Tibial artery (tissue), 4 donors: ENCODE results near the gene AHI1.

Source experiments
- DNase-seq, 2 donors: peaks; one replicate each; pipeline ENCODE4 v3.0.0-alpha.2; 2019
- H3K27ac ChIP-seq, 2 donors: fragments of 200-600 bp; sonication (generic) in 1 of 2; 1 replicate in 1 of 2; 2 replicates in 1 of 2; pipeline ENCODE4 v1.5.1; 2018 to 2019; ENCODE audit warnings: mild to moderate bottlenecking in 1 of 2
- H3K27me3 ChIP-seq, 2 donors: fragments of 200-600 bp; sonication (generic) in 1 of 2; one replicate each; pipeline versions ENCODE4 v1.5.1 to v1.6.0; 2016 to 2019
- H3K36me3 ChIP-seq, 3 donors: fragments of 200-600 bp; sonication (generic) in 2 of 3; one replicate each; pipeline ENCODE4 v1.5.1; 2016 to 2019; ENCODE audit warnings: mild to moderate bottlenecking in 2 of 3
- H3K4me1 ChIP-seq, 4 donors: fragments of 200-600 bp; sonication (generic) in 2 of 4; 1 replicate in 3 of 4; 2 replicates in 1 of 4; pipeline ENCODE4 v1.5.1; 2016 to 2019
- H3K4me3 ChIP-seq, 2 donors: fragments of 200-600 bp; sonication (generic) in 1 of 2; 1 replicate in 1 of 2; 2 replicates in 1 of 2; pipeline ENCODE4 v1.5.1; 2018 to 2019; ENCODE audit warnings: mild to moderate bottlenecking in 2 of 2
- H3K9me3 ChIP-seq, 3 donors: fragments of 200-600 bp; sonication (generic) in 1 of 3; one replicate each; pipeline ENCODE4 v1.5.1; 2016 to 2019
- intact Hi-C: fragments of 100-400 bp; cut with DNase I; formaldehyde crosslinking; loops from one replicate; pipeline ENCODE4 v1.15.0; 2023; ENCODE audit warnings: low total_unique reads
- TF ChIP-seq, protein P1 (sequence below), 2 experiments: fragments of 200-600 bp in 1 of 2; fragments of 450-650 bp in 1 of 2; IDR thresholded peaks; one replicate each; pipeline ENCODE4 v1.5.1; 2017 to 2019; ENCODE audit warnings: antibody characterized with exemption in 2 of 2, mild to moderate bottlenecking in 1 of 2, moderate library complexity in 1 of 2

Gene AHI1

DNA sequence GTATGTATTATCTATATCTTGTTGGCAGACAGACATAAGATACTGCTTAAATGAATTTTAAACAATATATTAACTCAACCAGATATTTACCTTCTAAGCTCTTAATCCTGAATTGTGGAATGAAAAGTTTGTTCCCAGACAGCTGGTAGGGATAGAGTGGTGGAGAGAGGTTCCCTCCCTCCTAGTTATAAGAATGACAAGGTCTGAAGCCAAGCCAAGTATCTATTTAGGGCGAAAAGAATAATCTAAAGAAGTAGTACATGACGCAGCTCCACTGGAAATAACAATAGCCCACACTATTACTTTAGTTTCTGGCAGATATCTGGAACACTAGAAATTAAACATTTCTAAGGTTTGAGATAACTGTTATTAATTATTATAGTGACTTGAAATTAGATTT lies 104.3 kb downstream of the AHI1 start:
- no peaks in the 10 kb centered on the region for H3K27me3 ChIP-seq
- H3K4me3 ChIP-seq, result no peak overlapping the region
- H3K9me3 ChIP-seq, result no peaks in the 10 kb centered on the region
- H3K36me3 ChIP-seq, result peaks cover 9 to 26% (median 15%) of the 10 kb centered on the region in 3 donors
- no peaks in the 10 kb centered on the region for H3K4me1 ChIP-seq
- TF ChIP-seq, protein P1, sequence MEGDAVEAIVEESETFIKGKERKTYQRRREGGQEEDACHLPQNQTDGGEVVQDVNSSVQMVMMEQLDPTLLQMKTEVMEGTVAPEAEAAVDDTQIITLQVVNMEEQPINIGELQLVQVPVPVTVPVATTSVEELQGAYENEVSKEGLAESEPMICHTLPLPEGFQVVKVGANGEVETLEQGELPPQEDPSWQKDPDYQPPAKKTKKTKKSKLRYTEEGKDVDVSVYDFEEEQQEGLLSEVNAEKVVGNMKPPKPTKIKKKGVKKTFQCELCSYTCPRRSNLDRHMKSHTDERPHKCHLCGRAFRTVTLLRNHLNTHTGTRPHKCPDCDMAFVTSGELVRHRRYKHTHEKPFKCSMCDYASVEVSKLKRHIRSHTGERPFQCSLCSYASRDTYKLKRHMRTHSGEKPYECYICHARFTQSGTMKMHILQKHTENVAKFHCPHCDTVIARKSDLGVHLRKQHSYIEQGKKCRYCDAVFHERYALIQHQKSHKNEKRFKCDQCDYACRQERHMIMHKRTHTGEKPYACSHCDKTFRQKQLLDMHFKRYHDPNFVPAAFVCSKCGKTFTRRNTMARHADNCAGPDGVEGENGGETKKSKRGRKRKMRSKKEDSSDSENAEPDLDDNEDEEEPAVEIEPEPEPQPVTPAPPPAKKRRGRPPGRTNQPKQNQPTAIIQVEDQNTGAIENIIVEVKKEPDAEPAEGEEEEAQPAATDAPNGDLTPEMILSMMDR (IDR thresholded peaks at IDR 0.05), result no peak
- DNase-seq, result no peak
- intact Hi-C loops, result no loop called here
- H3K27ac ChIP-seq, result no peak overlapping the region

DNA sequence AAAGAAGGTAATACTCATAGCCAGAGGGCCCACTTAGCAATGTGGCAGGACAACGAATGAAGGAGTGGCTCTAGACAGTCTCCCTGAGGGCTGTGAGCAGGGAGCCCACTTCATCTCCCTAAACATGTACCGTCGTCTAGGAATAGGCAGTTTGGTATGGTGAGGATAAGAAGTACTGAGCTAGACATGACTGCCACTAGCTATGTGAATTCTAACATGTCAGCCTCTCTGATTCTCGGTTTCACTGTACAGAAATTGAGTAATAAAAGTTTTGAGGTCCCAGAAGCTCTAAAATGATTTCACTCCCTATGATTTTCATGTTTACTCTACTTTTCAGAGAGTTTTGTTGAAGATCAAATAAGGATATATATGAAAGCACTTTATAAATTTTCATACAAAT lies 107.1 kb downstream of the AHI1 start:
- no peaks in the 10 kb centered on the region for H3K4me1 ChIP-seq
- H3K36me3 ChIP-seq, result peaks cover 18 to 26% (median 19%) of the 10 kb centered on the region in 3 donors
- H3K4me3 ChIP-seq, result no peak overlapping the region
- intact Hi-C loops, result no loop called here
- H3K27me3 ChIP-seq, result no peaks in the 10 kb centered on the region
- H3K9me3 ChIP-seq, result no peaks in the 10 kb centered on the region
- no peak for DNase-seq
- H3K27ac ChIP-seq, result no peak overlapping the region
- TF ChIP-seq, protein P1 (IDR thresholded peaks at IDR 0.05), result no peak

DNA sequence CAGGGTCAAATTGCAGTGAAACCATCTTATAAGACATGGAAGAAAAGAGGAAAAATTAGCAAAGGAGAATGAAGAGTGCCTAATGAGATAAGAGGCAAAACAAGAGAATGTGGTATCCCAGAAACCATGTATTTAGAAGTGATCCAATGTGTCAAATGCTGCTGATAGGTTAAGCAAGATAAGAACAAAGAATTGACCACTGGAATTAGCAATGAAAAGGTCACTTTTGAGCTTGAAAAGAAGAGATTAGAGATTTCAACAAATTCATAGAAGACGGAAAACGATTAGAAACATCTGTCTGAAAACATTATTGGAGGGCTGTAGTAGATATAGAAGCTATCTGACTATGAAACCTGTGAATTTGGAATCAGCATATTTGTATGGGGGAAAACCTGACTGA lies 112.2 kb downstream of the AHI1 start:
- DNase-seq, result no peak
- H3K4me1 ChIP-seq, result no peaks in the 10 kb centered on the region
- no peaks in the 10 kb centered on the region for H3K9me3 ChIP-seq
- no peak overlapping the region for H3K4me3 ChIP-seq
- H3K36me3 ChIP-seq, result peaks cover 9 to 13% (median 10%) of the 10 kb centered on the region in 3 donors
- no peaks in the 10 kb centered on the region for H3K27me3 ChIP-seq
- no peak overlapping the region for H3K27ac ChIP-seq
- intact Hi-C loops, result no loop called here
- TF ChIP-seq, protein P1 (IDR thresholded peaks at IDR 0.05), result no peak

DNA sequence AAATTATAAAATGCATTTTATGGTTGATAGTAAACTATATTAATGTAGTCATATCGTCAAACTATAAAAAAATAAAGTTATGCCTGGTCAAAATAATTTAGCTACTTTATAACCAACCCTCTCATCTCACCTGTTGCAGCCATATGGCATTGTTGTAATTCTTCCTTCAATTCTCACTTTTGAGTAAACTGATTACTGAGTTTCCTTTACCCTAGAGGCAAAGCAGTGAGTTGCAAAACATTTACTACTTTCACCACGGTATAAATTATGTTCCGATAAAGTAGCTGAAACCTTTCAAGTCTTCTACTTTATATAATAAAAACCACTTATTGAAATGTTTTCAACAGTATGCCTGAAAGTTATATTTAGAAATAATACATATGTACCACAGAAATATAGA lies 113.8 kb downstream of the AHI1 start:
- H3K4me3 ChIP-seq, result no peak overlapping the region
- intact Hi-C loops, result no loop called here

DNA sequence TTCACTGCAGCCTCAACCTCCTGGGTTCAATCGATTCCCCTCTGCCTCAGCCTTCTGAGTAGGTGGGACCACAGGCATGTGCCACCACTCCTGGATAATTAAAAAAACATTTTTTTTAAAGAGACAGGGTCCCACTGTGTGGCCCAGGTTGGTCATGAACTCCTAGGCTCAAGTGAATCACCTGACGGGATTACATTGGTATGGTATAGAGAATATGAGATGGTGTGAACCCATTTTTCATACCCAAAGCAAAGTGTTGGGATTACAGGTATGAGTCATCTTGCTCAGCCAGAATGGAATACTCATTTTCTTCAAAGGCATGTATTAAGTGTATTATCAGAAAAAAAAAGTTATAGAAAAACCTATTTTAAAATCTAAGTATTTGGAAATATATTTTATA lies 114.2 kb downstream of the AHI1 start:
- no peak for DNase-seq
- Histone ChIP-seq H3K9me3 (no peaks in the 10 kb centered on the region), H3K4me1 (no peaks in the 10 kb centered on the region), H3K36me3 (peaks cover 0 to 10% (median 3%) of the 10 kb centered on the region in 3 donors), H3K27me3 (no peaks in the 10 kb centered on the region), H3K27ac (no peak overlapping the region), H3K4me3 (no peak overlapping the region)
- intact Hi-C loops, result no loop called here
- TF ChIP-seq, protein P1 (IDR thresholded peaks at IDR 0.05), result no peak

More for the DNA sequence above, 113.8 kb downstream of the AHI1 start:
- Histone ChIP-seq H3K36me3 (peaks cover 3 to 11% (median 8%) of the 10 kb centered on the region in 3 donors), H3K9me3 (no peaks in the 10 kb centered on the region), H3K27me3 (no peaks in the 10 kb centered on the region), H3K27ac (no peak overlapping the region), H3K4me1 (no peaks in the 10 kb centered on the region)
- TF ChIP-seq, protein P1 (IDR thresholded peaks at IDR 0.05), result no peak
- no peak for DNase-seq

DNA sequence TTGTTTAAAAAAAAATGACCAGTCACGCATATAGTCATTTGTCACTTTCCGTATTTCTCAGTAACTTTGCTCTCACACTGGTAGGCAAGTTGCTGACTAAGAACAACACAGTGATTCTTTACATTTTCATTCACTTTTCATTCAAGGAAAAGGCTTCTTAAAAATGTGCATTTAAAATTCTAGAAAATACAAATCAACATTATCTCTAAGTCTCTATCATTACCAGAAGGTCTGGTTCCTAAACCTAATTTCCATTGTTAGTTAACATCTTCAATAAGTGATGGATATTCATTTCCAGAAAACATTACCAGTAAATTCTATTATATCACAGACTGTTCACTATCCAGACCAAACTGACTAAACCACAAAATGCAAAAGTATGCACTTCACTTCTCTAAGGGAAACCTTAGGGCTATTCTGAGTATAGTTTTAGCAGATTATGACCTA lies 115.3 kb downstream of the AHI1 start:
- TF ChIP-seq, protein P1 (IDR thresholded peaks at IDR 0.05), result no peak
- Histone ChIP-seq H3K9me3 (no peaks in the 10 kb centered on the region), H3K27ac (no peak overlapping the region), H3K36me3 (peaks cover 0 to 4% (median 0%) of the 10 kb centered on the region in 3 donors), H3K4me1 (no peaks in the 10 kb centered on the region), H3K27me3 (no peaks in the 10 kb centered on the region), H3K4me3 (no peak overlapping the region)
- no peak for DNase-seq
- intact Hi-C loops, result no loop called here
